ENCODE measurements around the gene FURIN.
"Not testable (repeated sequence)": the region's sequence is repeated elsewhere in the genome, so short reads cannot be mapped to it uniquely, and the experiment has no call there.

FURIN gene

DNA sequence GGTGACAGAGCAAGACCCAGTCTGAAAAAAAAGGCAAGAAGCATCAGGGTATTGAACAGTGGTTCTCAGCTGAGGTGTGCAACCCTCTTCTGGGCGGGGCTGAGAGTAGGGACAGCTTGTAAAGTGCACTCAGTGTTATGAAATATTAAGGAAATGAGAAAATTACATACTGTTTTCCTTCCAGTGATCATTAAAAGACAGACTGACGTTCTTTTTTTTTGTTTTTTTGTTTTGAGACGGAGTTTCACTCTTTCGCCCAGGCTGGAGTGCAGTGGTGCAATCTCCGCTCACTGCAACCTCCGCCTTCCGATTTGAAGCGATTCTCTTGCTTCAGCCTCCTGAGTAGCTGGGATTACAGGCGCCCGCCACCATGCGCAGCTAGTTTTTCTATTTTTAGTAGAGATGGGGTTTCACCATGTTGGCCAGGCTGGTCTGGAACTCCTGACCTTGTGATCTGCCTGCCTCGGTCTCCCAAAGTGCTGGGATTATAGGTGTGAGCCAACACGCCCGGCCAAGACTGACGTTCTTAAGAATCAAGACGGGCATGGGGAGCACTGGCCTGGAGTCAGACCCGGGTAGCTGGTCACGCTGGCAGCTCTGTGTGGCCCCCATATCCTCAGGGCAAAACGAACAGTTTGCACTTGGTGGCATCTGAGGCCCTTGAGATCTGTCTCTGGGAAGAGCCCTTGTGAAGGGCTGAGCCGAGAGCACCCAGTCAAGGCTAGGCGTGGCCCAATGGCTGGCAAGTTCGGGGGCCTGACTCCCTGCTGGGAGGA is 46.1 kb downstream of the FURIN start:
- H3K4me1 ChIP-seq (ENCODE audit: control insufficient read depth, insufficient read depth, low read length): no peaks in the 10 kb centered on the region
- no peaks in the 10 kb centered on the region for H3K27me3 ChIP-seq (ENCODE audit: control insufficient read depth, insufficient read depth, low read length)
- H3K36me3 ChIP-seq (ENCODE audit: control insufficient read depth, insufficient read depth, low read length): peaks cover 74% of the 10 kb centered on the region
- no peak overlapping the region for H3K4me3 ChIP-seq (ENCODE audit: low read length)
- H3K27ac ChIP-seq (ENCODE audit: low read depth, low read length): no peak overlapping the region
- no peak overlapping the region for H3K9ac ChIP-seq (ENCODE audit: low read length)

GRCh38 chr15:90915216-90915807 is 46.9 kb downstream of the FURIN start:
- H3K36me3 ChIP-seq (ENCODE audit: control insufficient read depth, insufficient read depth, low read length): peaks cover 77% of the 10 kb centered on the region
- H3K27me3 ChIP-seq (ENCODE audit: control insufficient read depth, insufficient read depth, low read length): no peaks in the 10 kb centered on the region
- H3K4me1 ChIP-seq (ENCODE audit: control insufficient read depth, insufficient read depth, low read length): no peaks in the 10 kb centered on the region
- no peak overlapping the region for H3K4me3 ChIP-seq (ENCODE audit: low read length)
- H3K9ac ChIP-seq (ENCODE audit: low read length): no peak overlapping the region
- H3K27ac ChIP-seq (ENCODE audit: low read depth, low read length): no peak overlapping the region

DNA sequence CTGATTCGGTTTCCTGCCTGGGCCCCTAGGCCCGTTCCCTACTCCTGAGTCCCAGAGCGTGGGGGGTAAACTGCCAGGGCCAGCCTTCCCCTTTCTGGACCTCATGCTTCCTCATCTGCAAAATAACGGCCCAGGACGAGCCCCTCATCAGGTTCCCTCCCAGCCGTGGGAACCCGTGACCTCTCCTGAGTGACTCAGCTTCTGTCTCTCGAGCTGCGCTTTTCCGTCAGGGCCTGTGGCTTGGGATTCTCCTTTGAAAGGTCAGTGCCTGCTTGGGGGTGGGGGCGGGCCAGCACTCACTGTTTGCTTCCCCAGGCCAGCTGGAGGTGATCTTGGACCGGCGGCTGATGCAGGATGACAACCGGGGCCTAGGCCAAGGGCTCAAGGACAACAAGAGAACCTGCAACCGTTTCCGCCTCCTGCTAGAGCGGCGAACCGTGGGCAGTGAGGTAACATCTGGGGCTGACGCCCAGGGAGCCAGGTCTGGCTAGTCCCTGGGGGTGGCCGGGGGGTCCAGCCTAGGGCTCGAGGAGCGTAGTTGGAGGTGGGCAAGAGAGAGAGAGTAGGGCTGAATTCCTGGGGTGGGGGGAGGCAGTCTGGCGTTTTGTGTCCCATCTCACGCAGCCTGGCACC is 47.5 kb downstream of the FURIN start:
- peak overlapping the region; percentile 17 for H3K27ac ChIP-seq (ENCODE audit: low read depth, low read length)
- no peak overlapping the region for H3K4me3 ChIP-seq (ENCODE audit: low read length)
- H3K4me1 ChIP-seq (ENCODE audit: control insufficient read depth, insufficient read depth, low read length): no peaks in the 10 kb centered on the region
- H3K9ac ChIP-seq (ENCODE audit: low read length): no peak overlapping the region
- H3K36me3 ChIP-seq (ENCODE audit: control insufficient read depth, insufficient read depth, low read length): peaks cover 73% of the 10 kb centered on the region
- no peaks in the 10 kb centered on the region for H3K27me3 ChIP-seq (ENCODE audit: control insufficient read depth, insufficient read depth, low read length)

DNA sequence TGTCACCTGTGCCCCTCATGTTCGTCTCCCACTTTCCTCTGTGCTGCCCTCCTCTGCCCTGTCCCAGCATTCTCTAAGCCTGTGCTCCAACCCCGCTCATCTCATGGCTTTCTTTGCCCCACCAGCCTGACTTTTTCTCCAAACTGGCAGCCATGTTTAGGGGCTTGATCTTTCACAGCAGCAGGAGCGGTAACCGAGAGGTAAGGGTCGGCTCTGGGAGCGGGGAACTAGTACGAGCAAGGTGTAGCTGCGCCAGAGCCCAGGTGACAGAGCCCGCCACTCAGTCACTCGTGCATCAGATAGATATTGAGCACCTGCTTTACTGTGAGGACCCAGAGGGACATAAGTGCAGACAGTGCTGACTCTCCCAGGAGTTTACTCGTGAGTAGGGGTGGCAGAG is 48.1 kb downstream of the FURIN start:
- no peaks in the 10 kb centered on the region for H3K27me3 ChIP-seq (ENCODE audit: control insufficient read depth, insufficient read depth, low read length)
- peak overlapping the region; percentile 17 for H3K27ac ChIP-seq (ENCODE audit: low read depth, low read length)
- H3K36me3 ChIP-seq (ENCODE audit: control insufficient read depth, insufficient read depth, low read length): peaks cover 70% of the 10 kb centered on the region
- H3K9ac ChIP-seq (ENCODE audit: low read length): no peak overlapping the region
- no peak overlapping the region for H3K4me3 ChIP-seq (ENCODE audit: low read length)
- no peaks in the 10 kb centered on the region for H3K4me1 ChIP-seq (ENCODE audit: control insufficient read depth, insufficient read depth, low read length)

DNA sequence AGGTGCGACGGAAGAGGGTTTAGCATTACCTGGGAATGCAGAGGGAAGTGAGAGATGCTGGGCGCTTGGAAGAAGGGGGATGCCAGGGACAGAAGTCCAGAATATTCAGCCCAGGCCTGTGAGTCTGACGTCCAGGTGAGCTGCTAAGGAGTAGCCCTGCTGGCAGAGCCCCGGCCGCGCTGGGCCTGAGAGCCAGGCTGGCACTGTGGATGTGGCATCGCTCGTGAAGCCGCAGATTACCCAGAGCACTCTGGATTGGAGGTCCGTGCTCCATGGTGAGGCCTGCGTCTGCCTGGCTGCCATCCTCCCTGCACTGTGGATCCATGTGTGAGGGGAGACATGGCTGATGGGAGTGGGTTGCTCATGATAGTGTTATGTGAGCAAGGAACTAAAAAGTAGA is 49.2 kb downstream of the FURIN start:
- Histone ChIP-seq H3K4me3 (ENCODE audit: low read length) (no peak overlapping the region), H3K4me1 (ENCODE audit: control insufficient read depth, insufficient read depth, low read length) (no peaks in the 10 kb centered on the region), H3K27me3 (ENCODE audit: control insufficient read depth, insufficient read depth, low read length) (no peaks in the 10 kb centered on the region), H3K36me3 (ENCODE audit: control insufficient read depth, insufficient read depth, low read length) (peaks cover 59% of the 10 kb centered on the region), H3K27ac (ENCODE audit: low read depth, low read length) (no peak overlapping the region), H3K9ac (ENCODE audit: low read length) (no peak overlapping the region)

DNA sequence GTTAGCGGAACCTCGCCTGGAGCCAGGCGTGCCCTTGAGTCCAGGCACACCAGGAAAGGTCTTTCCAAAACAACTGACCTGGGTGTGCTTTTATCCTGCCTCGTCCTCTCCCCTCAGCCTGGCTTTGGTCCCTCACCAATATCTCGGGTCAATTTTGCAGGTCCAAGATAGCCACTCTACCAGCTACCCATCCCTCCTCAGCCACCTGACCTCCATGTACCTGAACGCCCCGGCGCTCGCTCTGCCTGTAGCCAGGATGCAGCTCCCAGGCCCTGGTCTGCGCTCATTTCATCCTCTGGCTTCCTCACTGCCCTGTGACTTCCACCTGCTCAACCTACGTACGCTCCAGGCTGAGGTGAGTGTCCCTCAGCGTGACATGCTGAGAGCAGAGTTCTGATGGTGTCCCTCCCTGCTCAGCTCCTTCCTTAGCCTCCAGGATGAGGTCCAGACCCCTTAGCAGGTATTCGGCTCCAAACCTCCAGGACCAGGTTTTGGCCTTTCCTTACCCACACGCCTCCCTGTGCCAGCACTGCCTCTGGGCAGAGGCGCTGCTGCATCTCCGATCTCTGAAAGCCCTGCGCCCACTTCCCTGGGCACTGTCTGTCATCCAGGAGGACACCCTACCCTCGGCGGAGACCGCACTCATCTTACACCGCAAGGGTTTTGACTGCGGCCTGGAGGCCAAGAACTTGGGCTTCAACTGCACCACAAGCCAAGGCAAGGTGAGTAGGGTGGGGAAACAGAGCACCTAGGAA is 49.8 kb downstream of the FURIN start:
- Histone ChIP-seq H3K9ac (ENCODE audit: low read length) (no peak overlapping the region), H3K27ac (ENCODE audit: low read depth, low read length) (no peak overlapping the region), H3K36me3 (ENCODE audit: control insufficient read depth, insufficient read depth, low read length) (peaks cover 53% of the 10 kb centered on the region), H3K27me3 (ENCODE audit: control insufficient read depth, insufficient read depth, low read length) (no peaks in the 10 kb centered on the region), H3K4me3 (ENCODE audit: low read length) (no peak overlapping the region), H3K4me1 (ENCODE audit: control insufficient read depth, insufficient read depth, low read length) (no peaks in the 10 kb centered on the region)

DNA sequence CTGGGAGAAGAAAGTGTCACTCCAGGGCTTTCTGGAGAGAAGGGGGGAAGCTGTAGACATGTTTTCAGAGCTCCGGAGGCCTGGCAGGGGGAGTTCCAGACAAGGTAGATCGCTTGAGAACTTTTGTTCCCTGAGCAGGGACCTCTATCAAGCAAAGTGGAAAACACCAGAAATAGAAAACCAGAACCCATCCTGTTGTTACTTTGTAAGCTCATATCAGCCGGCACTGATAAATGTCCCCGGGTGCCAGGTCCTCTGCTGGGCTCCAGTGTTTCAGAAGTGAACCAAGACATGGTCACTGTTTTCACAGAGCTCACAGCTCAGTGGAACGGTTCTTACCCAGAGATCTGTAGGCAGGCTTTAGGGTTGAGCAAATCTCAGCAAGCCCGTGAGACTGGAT is 50.4 kb downstream of the FURIN start:
- H3K27ac ChIP-seq (ENCODE audit: low read depth, low read length): no peak overlapping the region
- peaks cover 48% of the 10 kb centered on the region for H3K36me3 ChIP-seq (ENCODE audit: control insufficient read depth, insufficient read depth, low read length)

GRCh38 chr15:90921887-90922286 is 53.5 kb downstream of the FURIN start:
- H3K9ac ChIP-seq (ENCODE audit: low read length): no peak overlapping the region
- H3K36me3 ChIP-seq (ENCODE audit: control insufficient read depth, insufficient read depth, low read length): peaks cover 31% of the 10 kb centered on the region
- no peaks in the 10 kb centered on the region for H3K27me3 ChIP-seq (ENCODE audit: control insufficient read depth, insufficient read depth, low read length)
- H3K4me3 ChIP-seq (ENCODE audit: low read length): no peak overlapping the region
- no peak overlapping the region for H3K27ac ChIP-seq (ENCODE audit: low read depth, low read length)
- H3K4me1 ChIP-seq (ENCODE audit: control insufficient read depth, insufficient read depth, low read length): no peaks in the 10 kb centered on the region

More for the DNA sequence above, 50.4 kb downstream of the FURIN start:
- Histone ChIP-seq H3K4me1 (ENCODE audit: control insufficient read depth, insufficient read depth, low read length) (no peaks in the 10 kb centered on the region), H3K4me3 (ENCODE audit: low read length) (no peak overlapping the region), H3K27me3 (ENCODE audit: control insufficient read depth, insufficient read depth, low read length) (no peaks in the 10 kb centered on the region), H3K9ac (ENCODE audit: low read length) (no peak overlapping the region)

DNA sequence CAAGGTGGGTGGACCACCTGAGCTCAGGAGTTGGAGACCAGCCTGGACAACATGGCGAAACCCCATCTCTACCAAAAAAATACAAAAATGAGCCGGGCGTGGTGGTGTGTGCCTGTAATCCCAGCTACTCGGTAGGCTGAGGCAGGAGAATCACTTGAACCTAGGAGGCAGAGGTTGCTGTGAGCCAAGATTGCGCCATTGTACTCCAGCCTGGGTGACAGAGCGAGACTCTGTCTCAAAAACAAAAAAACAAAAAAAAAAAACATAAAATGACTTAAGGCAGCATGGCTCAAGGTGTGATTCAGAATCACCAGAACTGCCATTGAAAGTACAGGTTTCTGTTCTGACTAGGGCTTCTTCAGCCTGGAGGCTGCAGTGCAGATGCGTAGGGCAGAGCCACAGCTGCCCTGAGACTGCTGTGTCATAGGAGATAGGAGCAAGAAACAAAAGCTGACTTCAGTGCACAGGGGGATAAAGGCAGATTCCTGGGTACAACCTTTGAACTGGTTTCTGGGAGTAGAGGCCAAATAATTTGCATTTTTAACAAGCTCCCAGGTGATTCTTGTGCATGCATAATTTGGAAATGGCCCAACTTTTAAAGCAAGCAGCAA is 54.4 kb downstream of the FURIN start:
- H3K27me3 ChIP-seq (ENCODE audit: control insufficient read depth, insufficient read depth, low read length); H3K4me1 ChIP-seq (ENCODE audit: control insufficient read depth, insufficient read depth, low read length); H3K9ac ChIP-seq (ENCODE audit: low read length); H3K27ac ChIP-seq (ENCODE audit: low read depth, low read length); H3K4me3 ChIP-seq (ENCODE audit: low read length): not testable (repeated sequence)
- peaks cover 23% of the 10 kb centered on the region for H3K36me3 ChIP-seq (ENCODE audit: control insufficient read depth, insufficient read depth, low read length)

- Histone ChIP-seq H3K27me3 (ENCODE audit: control insufficient read depth, insufficient read depth, low read length) (no peaks in the 10 kb centered on the region), H3K4me1 (ENCODE audit: control insufficient read depth, insufficient read depth, low read length) (no peaks in the 10 kb centered on the region), H3K27ac (ENCODE audit: low read depth, low read length) (no peak overlapping the region), H3K36me3 (ENCODE audit: control insufficient read depth, insufficient read depth, low read length) (peaks cover 11% of the 10 kb centered on the region), H3K9ac (ENCODE audit: low read length) (no peak overlapping the region), H3K4me3 (ENCODE audit: low read length) (no peak overlapping the region)
Observed at GRCh38 chr15:90924375-90924774, 56.0 kb downstream of the FURIN start.

DNA sequence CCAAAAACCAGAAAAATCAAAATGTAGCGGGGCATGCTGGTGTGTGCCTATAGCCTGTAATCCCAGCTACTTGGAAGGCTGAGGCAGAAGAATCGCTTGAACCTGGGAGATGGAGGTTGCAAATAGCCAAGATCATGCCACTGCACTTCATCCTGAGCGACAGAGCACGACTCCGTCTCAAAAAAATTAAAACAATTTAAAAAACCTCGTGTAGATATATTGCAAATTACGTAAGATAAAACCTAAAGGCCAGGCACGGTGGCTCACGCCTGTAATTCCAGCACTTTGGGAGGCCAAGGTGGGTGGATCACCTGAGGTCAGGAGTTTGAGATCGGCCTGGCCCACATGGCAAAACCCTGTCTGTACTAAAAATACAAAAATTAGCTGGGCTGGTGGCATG is 58.4 kb downstream of the FURIN start:
- not testable (repeated sequence) for H3K36me3 ChIP-seq (ENCODE audit: control insufficient read depth, insufficient read depth, low read length); H3K27me3 ChIP-seq (ENCODE audit: control insufficient read depth, insufficient read depth, low read length); H3K27ac ChIP-seq (ENCODE audit: low read depth, low read length); H3K4me1 ChIP-seq (ENCODE audit: control insufficient read depth, insufficient read depth, low read length); H3K9ac ChIP-seq (ENCODE audit: low read length); H3K4me3 ChIP-seq (ENCODE audit: low read length)

DNA sequence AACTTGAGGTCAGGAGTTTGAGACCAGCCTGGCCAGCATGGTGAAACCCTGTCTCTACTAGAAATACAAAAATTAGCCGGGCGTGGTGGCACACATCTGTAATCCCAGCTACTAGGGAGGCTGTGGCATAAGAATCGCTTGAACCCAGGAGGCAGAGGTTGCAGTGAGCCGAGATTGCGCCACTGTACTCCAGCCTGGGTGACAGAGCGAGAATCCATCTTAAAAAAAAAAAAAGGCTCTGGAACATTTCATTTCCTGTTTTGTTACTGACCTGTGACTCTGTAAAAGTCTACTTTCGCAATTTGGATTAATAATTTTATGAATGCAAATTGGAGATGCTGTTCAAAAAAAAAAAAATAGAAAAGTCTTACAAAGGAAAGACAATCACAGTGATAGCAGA is 59.7 kb downstream of the FURIN start:
- H3K4me1 ChIP-seq (ENCODE audit: control insufficient read depth, insufficient read depth, low read length): peaks cover 12% of the 10 kb centered on the region
- H3K27ac ChIP-seq (ENCODE audit: low read depth, low read length); H3K4me3 ChIP-seq (ENCODE audit: low read length); H3K9ac ChIP-seq (ENCODE audit: low read length); H3K27me3 ChIP-seq (ENCODE audit: control insufficient read depth, insufficient read depth, low read length); H3K36me3 ChIP-seq (ENCODE audit: control insufficient read depth, insufficient read depth, low read length): not testable (repeated sequence)

Measured in rectal smooth muscle tissue (tissue), 1 donor.